HepG2 (cell line): Measurements from ENCODE around the gene SS18L1. TPM values are rescaled to one million over a fixed set of nuclear protein-coding genes. Genes with fewer than 3 reads are reported as not detected.

Source experiments
- ATF1 ChIP-seq: IDR thresholded peaks from 2 replicates; pipeline ENCODE4 v1.6.1; 2016; ENCODE audit warnings: mild to moderate bottlenecking, control low read depth
- CREBL2 ChIP-seq: sonication (generic); formaldehyde crosslinking; IDR thresholded peaks from 2 replicates; pipeline ENCODE4 v1.8.1; 2023; ENCODE audit warnings: missing genetic modification reagents, mild to moderate bottlenecking, borderline replicate concordance
- HHEX ChIP-seq: IDR thresholded peaks from 2 replicates; pipeline ENCODE4 v1.6.1; 2016; ENCODE audit warnings: control low read depth
- HIVEP1 ChIP-seq: sonication (generic); formaldehyde crosslinking; IDR thresholded peaks from 2 replicates; pipeline ENCODE4 v1.4.0; 2020; ENCODE audit warnings: mild to moderate bottlenecking, missing genetic modification reagents
- IKZF1 ChIP-seq: fragments of 450-650 bp; IDR thresholded peaks from 2 replicates; pipeline ENCODE4 v1.7.1; 2016
- MBNL3 ChIP-seq: fragments of 250-450 bp; sonication (Bioruptor Pico); conservative IDR thresholded peaks from 2 replicates; pipeline ENCODE4 v1.8.0; 2022; ENCODE audit warnings: mild to moderate bottlenecking, inconsistent platforms
- MED8 ChIP-seq: sonication (generic); formaldehyde crosslinking; IDR thresholded peaks from 2 replicates; pipeline ENCODE4 v1.8.1; 2023; ENCODE audit warnings: mild to moderate bottlenecking, missing genetic modification reagents; ENCODE audit not compliant: insufficient replicate concordance
- MNT ChIP-seq: fragments of 450-650 bp; IDR thresholded peaks from 2 replicates; pipeline ENCODE4 v1.6.1; 2016
- SMAD3 ChIP-seq: sonication (generic); formaldehyde crosslinking; IDR thresholded peaks from 2 replicates; pipeline ENCODE4 v1.4.0; 2020; ENCODE audit warnings: missing genetic modification reagents
- TBX2 ChIP-seq: sonication (generic); formaldehyde crosslinking; IDR thresholded peaks from 2 replicates; pipeline ENCODE4 v1.5.0; 2020; ENCODE audit warnings: missing genetic modification reagents, mild to moderate bottlenecking, borderline replicate concordance
- USF2 ChIP-seq, 2 experiments: sonication (generic) in 1 of 2; formaldehyde crosslinking in 1 of 2; IDR thresholded peaks; 2 replicates each; pipeline versions ENCODE4 v1.5.1 to v1.6.1; 2011 to 2020; ENCODE audit warnings: borderline replicate concordance in 1 of 2, low read depth in 1 of 2, low read length in 1 of 2, mild to moderate bottlenecking in 1 of 2, missing genetic modification reagents in 1 of 2, moderate library complexity in 1 of 2
- ZMYM3 ChIP-seq: sonication (generic); formaldehyde crosslinking; IDR thresholded peaks from 2 replicates; pipeline ENCODE4 v1.5.1; 2020; ENCODE audit warnings: mild to moderate bottlenecking, missing genetic modification reagents
- ZNF383 ChIP-seq: sonication (generic); formaldehyde crosslinking; IDR thresholded peaks from 2 replicates; pipeline ENCODE4 v1.4.0; 2020; ENCODE audit warnings: missing genetic modification reagents, mild to moderate bottlenecking, borderline replicate concordance
- ZNF609 ChIP-seq: sonication (generic); formaldehyde crosslinking; IDR thresholded peaks from 2 replicates; pipeline ENCODE4 v1.4.0; 2020; ENCODE audit warnings: mild to moderate bottlenecking, missing genetic modification reagents, borderline replicate concordance
- polyA plus RNA-seq, 8 experiments: library from polyadenylated mRNA; depleted of rRNA in 3 of 8; stranded (reverse) in 7 of 8; unstranded in 1 of 8; fragments of >200 nt; fragmentation: Illumina TruSeq in 4 of 8; extraction: Trizol in 4 of 8; gene quantifications; 2 replicates each; pipeline versions ENCODE4 v1.2.1 to v1.2.3, GENCODE V29; 2011 to 2016; ENCODE audit warnings: low read depth in 4 of 8, missing spikeins in 1 of 8, mixed read lengths in 1 of 8; ENCODE audit not compliant: insufficient read depth in 1 of 8
- total RNA-seq, 5 experiments: library from RNA; depleted of rRNA; stranded (reverse); fragments of >200 nt; fragmentation: Illumina TruSeq; extraction: Trizol; gene quantifications; 2 replicates each; pipeline ENCODE4 v1.2.3, GENCODE V29; 2016; ENCODE audit warnings: low read depth in 1 of 5
- TF ChIP-seq, protein P1 (sequence below): IDR thresholded peaks from 2 replicates; pipeline ENCODE4 v1.6.1; 2016; ENCODE audit warnings: missing compliant biosample characterization, missing genetic modification reagents, borderline replicate concordance
- TF ChIP-seq, protein P2 (sequence below): IDR thresholded peaks from 2 replicates; pipeline ENCODE4 v1.6.1; 2016; ENCODE audit warnings: missing biosample characterization, missing genetic modification reagents, low read depth

Gene SS18L1
- total and polyA plus RNA-seq, 2 of the 13 experiments (the other 11 are each of a cell fraction or from before 2014, with no cell fraction given): 17.8 to 27.6 TPM

DNA sequence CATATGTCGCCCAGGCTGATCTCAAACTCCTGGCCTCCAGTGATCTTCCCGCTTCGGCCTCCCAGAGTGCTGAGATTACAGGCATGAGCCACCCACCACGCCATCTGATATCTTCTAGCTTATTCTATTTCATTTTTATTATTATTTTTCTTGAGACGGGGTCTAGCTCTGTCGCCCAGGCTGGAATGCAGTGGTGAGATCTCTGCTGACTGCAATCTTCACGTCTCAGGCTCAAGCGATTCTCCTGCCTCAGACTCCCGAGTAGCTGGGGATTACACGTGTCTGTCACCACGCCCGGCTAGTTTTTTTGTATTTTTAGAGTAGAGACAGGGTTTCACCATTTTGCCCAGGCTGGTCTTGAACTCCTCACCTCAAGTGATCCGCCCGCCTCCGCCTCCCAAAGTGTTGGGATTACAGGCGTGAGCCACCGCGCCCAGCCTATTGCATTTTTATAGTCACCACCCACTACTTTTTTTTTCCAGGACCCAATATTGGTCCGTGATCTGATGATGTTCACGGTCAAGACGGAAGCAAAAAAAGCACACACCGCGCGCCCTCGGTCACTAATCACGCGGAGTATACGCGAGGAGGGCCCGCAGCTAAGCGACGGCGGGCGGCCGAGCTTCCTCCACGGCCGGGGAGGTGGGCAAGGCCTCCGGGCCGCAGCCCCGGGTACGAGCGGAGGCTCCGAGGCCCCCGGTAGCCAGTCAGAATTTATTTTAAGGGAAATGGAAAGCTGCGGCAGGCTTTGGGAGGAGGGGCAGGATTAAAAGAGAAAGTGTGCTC lies 22.4 kb upstream of the SS18L1 start (continued):
- TF ChIP-seq ZNF609 (CRISPR knock-in tag) (no peak; the same call in 1 of the 2 replicates), ZNF383 (CRISPR knock-in tag) (no peak), HIVEP1 (CRISPR knock-in tag) (peak; percentile 64; the same call in 1 of the 2 replicates), CREBL2 (CRISPR knock-in tag) (0 out of 2 replicates have a peak, but pooled peaks have one; percentile 35), TBX2 (CRISPR knock-in tag) (peak; percentile 52; the same call in 1 of the 2 replicates), HHEX (no peak), ATF1 (CRISPR knock-in tag) (no peak), MBNL3 (CRISPR knock-in tag) (no peak), MNT (no peak), SMAD3 (CRISPR knock-in tag) (no peak), MED8 (no peak), USF2 (IDR thresholded peaks at IDR 0.05; ENCODE audit: low read depth, low read length) (no peak), USF2 (CRISPR knock-in tag; IDR thresholded peaks at IDR 0.05; ENCODE audit: borderline replicate concordance) (0 out of 2 replicates have a peak, but pooled peaks have one; percentile 32), ZMYM3 (CRISPR knock-in tag) (peak; percentile 65), IKZF1 (no peak)
- TF ChIP-seq, protein P1, sequence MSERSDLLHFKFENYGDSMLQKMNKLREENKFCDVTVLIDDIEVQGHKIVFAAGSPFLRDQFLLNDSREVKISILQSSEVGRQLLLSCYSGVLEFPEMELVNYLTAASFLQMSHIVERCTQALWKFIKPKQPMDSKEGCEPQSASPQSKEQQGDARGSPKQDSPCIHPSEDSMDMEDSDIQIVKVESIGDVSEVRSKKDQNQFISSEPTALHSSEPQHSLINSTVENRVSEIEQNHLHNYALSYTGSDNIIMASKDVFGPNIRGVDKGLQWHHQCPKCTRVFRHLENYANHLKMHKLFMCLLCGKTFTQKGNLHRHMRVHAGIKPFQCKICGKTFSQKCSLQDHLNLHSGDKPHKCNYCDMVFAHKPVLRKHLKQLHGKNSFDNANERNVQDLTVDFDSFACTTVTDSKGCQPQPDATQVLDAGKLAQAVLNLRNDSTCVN (CRISPR knock-in tag): peak; percentile 22; the same call in 1 of the 2 replicates
- TF ChIP-seq, protein P2, sequence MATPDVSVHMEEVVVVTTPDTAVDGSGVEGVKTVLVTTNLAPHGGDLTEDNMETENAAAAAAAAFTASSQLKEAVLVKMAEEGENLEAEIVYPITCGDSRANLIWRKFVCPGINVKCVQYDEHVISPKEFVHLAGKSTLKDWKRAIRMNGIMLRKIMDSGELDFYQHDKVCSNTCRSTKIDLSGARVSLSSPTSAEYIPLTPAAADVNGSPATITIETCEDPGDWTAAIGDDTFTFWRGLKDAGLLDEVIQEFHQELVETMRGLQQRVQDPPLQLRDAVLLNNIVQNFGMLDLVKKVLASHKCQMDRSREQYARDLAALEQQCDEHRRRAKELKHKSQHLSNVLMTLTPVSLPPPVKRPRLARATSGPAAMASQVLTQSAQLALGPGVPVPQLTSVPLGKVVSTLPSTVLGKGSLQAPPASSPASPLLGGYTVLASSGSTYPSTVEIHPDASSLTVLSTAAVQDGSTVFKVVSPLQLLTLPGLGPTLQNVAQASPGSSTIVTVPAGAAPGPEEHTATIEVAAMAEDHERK (CRISPR knock-in tag): no peak
